ENCODE data around the gene EXOC3L4. TPM values are rescaled to one million over a fixed set of nuclear protein-coding genes. Genes with fewer than 3 reads are reported as not detected.
"Not testable (repeated sequence)": the region's sequence is repeated elsewhere in the genome, so short reads cannot be mapped to it uniquely, and the experiment has no call there.

Gene EXOC3L4
- total RNA-seq, result not detected in 2 replicates

- H3K4me3 Mint-ChIP-seq, result no peak within 1 kb of the TSS
- TF ChIP-seq CTCF (IDR thresholded peaks at IDR 0.05), result no peak
- CTCF ChIA-PET, result interaction anchor here (0.6 to 3.1 kb wide), 2 partner anchors 11 to 13 kb away, joined by 3 to 14 read pairs; no protein-coding TSS in a partner anchor
- intact Hi-C loops (cut with micrococcal nuclease), result no loop called here
- peaks cover 8% of the 10 kb centered on the region for H3K4me1 Mint-ChIP-seq
- H3K27me3 Mint-ChIP-seq, result peaks cover 3% of the 10 kb centered on the region
- H3K9me3 Mint-ChIP-seq, result no peaks in the 10 kb centered on the region
- ATAC-seq (ENCODE audit: low read depth), result no peak
- POLR2A ChIA-PET, result no interaction called here
- H3K27ac Mint-ChIP-seq, result no peak within 1 kb of the TSS
- no peak for DNase-seq
- H3K36me3 Mint-ChIP-seq (ENCODE audit: low read depth), result no peaks in the 10 kb centered on the region
Measured at GRCh38 chr14:103094406-103095209, at the start of gene EXOC3L4. Gene EXOC3L4, plus strand, starts transcription at chr14:103094725. Its CDS starts 5,495 bp downstream, at chr14:103100220.

- Mint-ChIP-seq H3K27me3 (no peaks in the 10 kb centered on the region), H3K36me3 (ENCODE audit: low read depth) (peaks cover 21% of the 10 kb centered on the region), H3K27ac (peak overlapping the region; percentile 72), H3K4me1 (peaks cover 31% of the 10 kb centered on the region), H3K9me3 (peaks cover 5% of the 10 kb centered on the region), H3K4me3 (peak overlapping the region; percentile 76)
- ATAC-seq (ENCODE audit: low read depth) (peak; percentile 80), DNase-seq (no peak)
- POLR2A ChIA-PET, result interaction anchor here (1.0 to 1.4 kb wide), 2 partner anchors 11 to 12 kb away, joined by 3 to 5 read pairs; partner anchors contain the start of gene CDC42BPB
- CTCF ChIA-PET, result no interaction called here
- no peak for TF ChIP-seq CTCF (IDR thresholded peaks at IDR 0.05)
- intact Hi-C loops (cut with micrococcal nuclease), result loop anchor here (1.0 kb wide), 1 partner anchor 9 kb away; no protein-coding TSS in a partner anchor
Measured at GRCh38 chr14:103045371-103045869, 49.1 kb upstream of the EXOC3L4 start.

- CTCF ChIA-PET, result not testable (repeated sequence)
Measured at GRCh38 chr14:103047453-103047852, 47.1 kb upstream of the EXOC3L4 start.

GRCh38 chr14:103050935-103051334 is 43.6 kb upstream of the EXOC3L4 start:
- Mint-ChIP-seq H3K9me3 (no peaks in the 10 kb centered on the region), H3K27ac (no peak overlapping the region), H3K36me3 (ENCODE audit: low read depth) (peaks cover 5% of the 10 kb centered on the region), H3K4me3 (no peak overlapping the region), H3K27me3 (no peaks in the 10 kb centered on the region), H3K4me1 (peaks cover 30% of the 10 kb centered on the region)
- DNase-seq, result no peak
- intact Hi-C loops (cut with micrococcal nuclease), result loop anchor here (10.0 kb wide), 1 partner anchor 686 kb away; the partner anchor contains the start of genes CINP and TECPR2
- ATAC-seq (ENCODE audit: low read depth), result no peak
- no peak for TF ChIP-seq CTCF (IDR thresholded peaks at IDR 0.05)
- CTCF ChIA-PET, result no interaction called here
- POLR2A ChIA-PET, result no interaction called here

More at GRCh38 chr14:103047453-103047852, 47.1 kb upstream of the EXOC3L4 start:
- H3K27me3 Mint-ChIP-seq; H3K36me3 Mint-ChIP-seq (ENCODE audit: low read depth); intact Hi-C loops (cut with micrococcal nuclease); H3K4me3 Mint-ChIP-seq; POLR2A ChIA-PET; H3K9me3 Mint-ChIP-seq; ATAC-seq (ENCODE audit: low read depth); H3K27ac Mint-ChIP-seq; DNase-seq: not testable (repeated sequence)
- peaks cover 34% of the 10 kb centered on the region for H3K4me1 Mint-ChIP-seq

GRCh38 chr14:103052407-103052806 is 42.1 kb upstream of the EXOC3L4 start:
- ChIA-PET POLR2A (no interaction called here), CTCF (interaction anchor here (0.7 to 1.1 kb wide), 2 partner anchors 11 to 53 kb away, joined by 3 read pairs; no protein-coding TSS in a partner anchor)
- Mint-ChIP-seq H3K27me3 (no peaks in the 10 kb centered on the region), H3K36me3 (ENCODE audit: low read depth) (peaks cover under 1% of the 10 kb centered on the region), H3K4me1 (peaks cover 29% of the 10 kb centered on the region), H3K27ac (no peak overlapping the region), H3K4me3 (no peak overlapping the region), H3K9me3 (no peaks in the 10 kb centered on the region)
- DNase-seq, result no peak
- no peak for TF ChIP-seq CTCF (IDR thresholded peaks at IDR 0.05)
- intact Hi-C loops (cut with micrococcal nuclease), result loop anchor here (10.0 kb wide), 1 partner anchor 688 kb away; the partner anchor contains the start of genes CINP and TECPR2
- ATAC-seq (ENCODE audit: low read depth), result no peak
